HG03457 (cell line): ENCODE data around the gene GLTP.

ENCODE experiments used
- ATAC-seq: cut with Tn5 transposase; IDR thresholded peaks from one replicate; pipeline ENCODE4 v1.9.1; 2021; ENCODE audit warnings: moderate number of reproducible peaks; ENCODE audit not compliant: unreplicated experiment

GLTP gene

DNA sequence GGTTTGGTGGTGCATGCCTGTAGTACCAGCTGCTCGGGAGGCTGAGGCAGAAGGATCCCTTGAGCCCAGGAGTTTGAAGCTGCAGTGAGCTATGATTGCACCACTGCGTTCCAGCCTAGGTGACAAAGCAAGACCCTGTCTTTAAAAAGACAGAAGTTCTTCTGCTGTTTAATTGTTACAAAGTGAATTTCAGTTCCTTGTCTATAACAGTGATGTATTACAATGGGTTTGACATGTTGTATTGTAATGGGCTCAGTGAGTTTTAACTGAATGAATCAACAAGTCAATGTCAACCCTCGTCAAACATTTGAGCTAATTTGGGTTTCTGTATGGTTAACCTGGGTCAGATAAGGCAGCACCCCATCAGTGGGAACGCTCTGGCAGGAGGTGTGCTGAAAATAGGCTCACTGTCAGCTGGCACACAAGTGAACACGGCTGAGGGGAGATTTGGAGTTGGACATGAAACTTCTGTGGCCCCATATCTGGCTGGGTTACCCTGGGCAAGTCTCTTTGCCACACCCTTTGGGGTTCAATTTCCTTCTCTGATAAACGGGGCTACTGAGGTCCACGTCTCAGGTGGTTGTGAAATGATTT lies 33.1 kb downstream of the GLTP start:
- ATAC-seq: no peak

- ATAC-seq: no peak
Observed at GRCh38 chr12:109845824-109846205, 34.5 kb downstream of the GLTP start.

DNA sequence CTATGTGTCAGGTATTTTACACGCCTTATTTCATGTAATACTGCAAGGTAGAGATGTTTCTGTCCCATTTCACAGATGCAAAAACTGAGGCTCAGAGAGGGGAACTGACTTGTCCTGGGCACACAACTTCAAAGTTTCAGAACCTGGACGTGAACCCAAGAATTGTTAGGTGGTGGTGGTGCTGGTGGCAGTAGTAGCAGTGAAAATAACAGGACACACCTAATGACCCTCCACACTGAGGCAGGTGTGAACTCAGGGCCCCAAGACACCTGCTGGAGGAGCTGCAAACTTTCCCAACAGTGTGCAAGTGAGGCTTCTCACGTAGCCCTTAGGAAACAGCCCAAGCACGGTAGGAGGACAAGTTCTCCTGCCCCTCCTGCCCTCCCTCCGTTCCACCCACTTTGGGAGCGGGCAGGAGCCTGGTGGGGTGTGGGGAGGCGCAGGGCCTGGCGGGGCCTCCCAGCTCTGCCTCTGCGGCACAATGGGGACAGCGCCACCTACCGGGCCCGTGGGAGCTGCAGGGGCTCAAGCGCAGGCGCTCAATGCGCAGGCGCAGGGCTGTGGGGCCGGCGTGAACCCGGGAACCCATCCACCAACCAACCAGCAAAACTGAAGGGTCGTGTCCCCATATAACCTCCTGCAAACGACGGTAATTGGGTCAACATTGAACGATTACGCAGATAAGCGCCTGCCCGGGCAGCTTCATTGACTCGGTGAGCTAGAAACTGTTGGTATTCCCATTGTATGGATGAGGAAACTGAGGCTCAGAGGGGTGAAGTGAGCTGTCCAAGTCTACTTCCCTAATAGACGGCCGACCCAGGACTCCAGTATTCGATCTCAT lies 35.1 kb downstream of the GLTP start:
- ATAC-seq: peak; percentile 68

DNA sequence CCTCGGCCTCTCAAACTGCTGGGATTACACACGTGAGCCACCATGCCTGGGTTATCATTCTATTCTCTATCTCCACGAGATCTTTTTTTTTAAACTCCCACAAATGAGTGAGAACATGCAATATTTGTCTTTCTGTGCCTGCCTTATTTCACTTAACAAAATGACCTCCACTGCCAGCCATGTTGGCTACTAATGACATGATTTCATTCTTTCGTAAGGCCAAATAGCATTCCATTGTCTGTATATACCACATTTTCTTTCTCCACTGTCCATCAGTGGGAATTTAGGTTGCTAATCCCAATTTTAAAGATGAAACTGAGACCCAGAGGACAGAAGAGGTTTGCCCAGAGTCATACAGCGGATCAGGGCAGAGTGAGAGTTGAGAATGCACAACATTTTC lies 36.2 kb downstream of the GLTP start:
- ATAC-seq: no peak

DNA sequence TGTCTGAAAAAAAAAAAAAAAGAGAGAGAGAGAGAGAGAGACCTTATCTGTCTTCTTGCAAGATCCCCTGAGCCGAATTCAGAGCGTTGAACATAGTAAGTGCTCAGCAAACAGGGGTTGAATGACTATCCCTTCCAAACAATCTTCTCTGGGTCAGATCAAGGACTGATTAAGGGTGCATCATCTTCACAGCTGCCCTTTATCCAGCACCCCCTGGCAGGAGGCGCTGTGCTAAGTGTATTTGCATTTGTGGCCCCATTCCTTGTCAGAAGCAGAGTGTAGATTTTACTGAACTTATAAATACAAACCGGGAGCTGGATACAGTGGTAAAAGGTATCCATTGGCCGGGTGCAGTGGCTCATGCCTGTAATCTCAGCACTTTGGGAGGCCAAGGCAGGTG lies 38.3 kb downstream of the GLTP start:
- no peak for ATAC-seq

- ATAC-seq: no peak
Observed at GRCh38 chr12:109841356-109841755, 39.0 kb downstream of the GLTP start.

DNA sequence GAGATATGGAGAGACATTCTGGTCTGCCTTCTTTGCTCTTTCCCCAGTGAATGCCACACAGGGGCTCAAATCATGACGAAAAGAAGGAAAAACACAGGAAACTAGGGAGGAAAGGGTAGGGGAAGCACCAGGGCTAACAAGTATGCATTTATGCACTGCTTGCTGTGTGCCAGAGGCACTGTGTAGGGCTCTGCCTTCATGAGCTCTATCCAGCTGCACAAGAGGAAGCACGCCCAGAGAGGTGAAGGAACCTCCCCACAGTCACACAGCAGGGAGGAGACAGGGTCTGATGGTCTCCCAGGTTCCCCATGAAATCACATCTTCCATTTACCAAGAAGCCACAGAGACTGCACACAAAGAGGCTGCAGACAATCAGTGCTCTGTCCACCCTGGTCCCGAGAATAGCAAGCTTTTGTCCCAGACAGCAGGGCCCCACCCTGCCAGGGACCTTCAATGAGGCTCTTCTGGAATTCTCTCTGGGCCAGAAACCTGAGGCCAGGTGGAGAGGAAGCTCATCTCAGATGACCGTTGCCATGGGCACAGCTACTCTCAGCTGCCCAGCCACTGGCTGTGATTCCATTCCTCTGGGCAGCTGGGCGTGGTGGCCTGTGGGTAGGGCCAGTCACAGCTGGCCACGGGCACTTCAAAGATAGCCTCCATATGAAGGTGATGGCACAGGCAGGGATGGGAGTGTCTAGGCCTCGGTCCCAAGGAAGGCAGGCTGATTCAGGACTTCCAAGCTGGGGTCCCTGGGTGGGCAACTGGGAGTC lies 39.9 kb downstream of the GLTP start:
- ATAC-seq: no peak

- ATAC-seq: no peak
Observed at GRCh38 chr12:109839444-109839843, 40.9 kb downstream of the GLTP start.

- ATAC-seq: no peak
Observed at GRCh38 chr12:109836916-109837315, 43.4 kb downstream of the GLTP start.

DNA sequence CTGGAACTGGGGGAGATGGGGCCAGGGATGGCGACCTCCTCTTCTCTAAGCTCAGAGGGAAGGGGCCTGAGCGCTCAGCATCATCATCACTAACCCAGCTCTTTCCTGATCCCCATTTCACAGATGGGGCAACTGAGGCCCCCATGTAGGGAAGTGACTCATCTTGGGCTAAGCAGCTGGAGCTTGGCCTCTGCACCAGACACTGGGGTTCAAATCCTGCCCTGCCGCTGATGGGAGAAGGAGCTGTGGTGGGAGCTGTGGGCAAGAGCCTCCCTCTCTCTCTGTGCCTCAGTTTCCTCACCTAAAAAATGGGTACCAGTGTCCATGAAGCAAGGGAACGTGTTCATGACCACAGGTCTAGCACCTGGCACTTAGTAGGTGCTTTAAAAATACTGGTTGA lies 44.5 kb downstream of the GLTP start:
- no peak for ATAC-seq

- ATAC-seq: no peak
Observed at GRCh38 chr12:109833307-109834189, 46.8 kb downstream of the GLTP start, which contains the start of gene TRPV4. Gene TRPV4 (minus strand): TSS chr12:109833398. CDS start chr12:109814796, 18,602 bp downstream.

- no peak for ATAC-seq
Observed at GRCh38 chr12:109832541-109833306, 47.6 kb downstream of the GLTP start.

GRCh38 chr12:109831929-109832328 lies 48.4 kb downstream of the GLTP start:
- no peak for ATAC-seq

DNA sequence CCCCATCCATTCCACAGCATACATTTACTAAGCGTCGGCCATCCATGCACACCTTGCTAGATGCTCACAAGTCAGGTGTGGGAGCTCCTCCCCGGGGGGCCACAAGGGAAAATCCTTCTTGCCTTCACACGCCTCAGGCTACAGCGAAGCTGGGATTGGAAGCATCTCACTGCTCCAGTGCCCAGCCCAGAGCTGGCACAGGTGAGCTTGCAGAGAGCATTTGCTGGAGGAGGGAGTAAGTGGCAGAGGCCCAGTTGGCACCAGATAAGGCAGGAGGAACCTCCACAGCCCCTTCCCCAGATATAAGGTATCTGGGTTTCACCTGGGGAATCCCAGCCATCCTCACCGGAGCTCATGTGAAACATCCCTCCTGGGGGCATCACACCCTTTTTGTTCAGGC lies 49.0 kb downstream of the GLTP start:
- ATAC-seq: no peak

DNA sequence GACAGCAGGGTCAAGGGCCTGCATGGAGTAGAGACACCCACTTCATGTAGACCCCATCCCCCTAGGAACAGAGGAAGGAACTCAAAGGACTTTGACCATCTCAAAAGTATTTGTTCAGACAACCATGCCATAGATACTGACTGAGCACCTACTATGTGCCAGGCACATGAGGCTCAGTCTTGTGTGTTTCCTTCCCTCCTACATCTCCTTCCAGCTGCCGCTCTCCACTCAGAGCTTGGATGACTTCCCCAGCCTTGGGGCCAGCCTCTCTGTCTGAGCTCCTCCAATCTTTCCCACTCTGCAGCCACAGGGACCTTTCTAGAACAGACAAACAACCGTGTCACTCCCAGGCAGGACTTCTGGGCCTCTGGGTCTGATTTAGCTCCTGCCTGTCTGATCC lies 49.6 kb downstream of the GLTP start:
- ATAC-seq: no peak

DNA sequence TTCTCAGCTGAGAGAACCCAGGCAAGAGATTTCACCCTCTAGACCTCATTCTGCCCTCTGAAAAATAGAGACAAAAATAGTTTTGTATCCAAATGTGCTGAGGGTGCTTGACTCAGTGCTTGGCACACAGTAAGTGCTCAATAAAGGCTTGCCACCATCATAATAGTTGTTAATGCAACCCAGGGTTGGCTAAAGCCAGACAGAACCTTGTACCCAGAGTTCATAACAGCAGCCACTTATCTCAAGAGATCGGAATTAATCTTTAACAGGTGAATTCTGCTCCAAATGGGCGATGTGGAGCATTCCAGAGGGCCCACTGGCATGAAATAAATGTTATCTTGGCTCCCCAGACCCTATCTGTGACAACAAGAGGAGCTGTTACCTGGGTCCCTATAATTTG lies 50.1 kb downstream of the GLTP start:
- ATAC-seq: no peak

GRCh38 chr12:109829667-109830066 lies 50.7 kb downstream of the GLTP start:
- ATAC-seq: no peak

- no peak for ATAC-seq
Observed at GRCh38 chr12:109828754-109829511, 51.4 kb downstream of the GLTP start.
